ENCODE data around the gene FDX1. TPM values are rescaled to one million over a fixed set of nuclear protein-coding genes. Genes with fewer than 3 reads are reported as not detected.

FDX1 gene
- total RNA-seq, 1 experiment from 2014 or later, result 30.4 TPM

GRCh38 chr11:110434952-110435779 is 5.4 kb downstream of the FDX1 start:
- Histone ChIP-seq H3K4me2 (ENCODE audit: low read depth, low read length, poor library complexity, severe bottlenecking) (no peak overlapping the region), H2AFZ (ENCODE audit: low read length) (no peak overlapping the region), H3K36me3 (ENCODE audit: insufficient read depth, low read length) (peaks cover 14% of the 10 kb centered on the region; the same call in 1 of the 2 replicates), H3K27me3 (ENCODE audit: low read length) (no peaks in the 10 kb centered on the region), H3K4me1 (ENCODE audit: low read length) (peaks cover 27% of the 10 kb centered on the region), H3K9me3 (ENCODE audit: low read length) (no peaks in the 10 kb centered on the region), H3K9me2 (replicated peaks; ENCODE audit: insufficient read depth, low read length) (no peaks in the 10 kb centered on the region), H4K20me1 (ENCODE audit: insufficient read depth, low read depth, low read length) (peaks cover 35% of the 10 kb centered on the region), H3K9ac (ENCODE audit: low read length) (no peak overlapping the region), H3K79me2 (ENCODE audit: low read length) (peaks cover 92% of the 10 kb centered on the region), H3K4me3 (ENCODE audit: low read length) (no peak overlapping the region), H3K27ac (ENCODE audit: low read length) (no peak overlapping the region)
- DNase-seq, result peak; percentile 79

- peaks cover 14% of the 10 kb centered on the region; the same call in 1 of the 2 replicates for H3K36me3 ChIP-seq (ENCODE audit: insufficient read depth, low read length)
- H3K79me2 ChIP-seq (ENCODE audit: low read length), result peaks cover 93% of the 10 kb centered on the region
- H3K27me3 ChIP-seq (ENCODE audit: low read length), result no peaks in the 10 kb centered on the region
- no peaks in the 10 kb centered on the region for H3K9me2 ChIP-seq (replicated peaks; ENCODE audit: insufficient read depth, low read length)
- H4K20me1 ChIP-seq (ENCODE audit: insufficient read depth, low read depth, low read length), result peaks cover 31% of the 10 kb centered on the region
- no peak for DNase-seq
- no peak overlapping the region for H2AFZ ChIP-seq (ENCODE audit: low read length)
- peaks cover 25% of the 10 kb centered on the region for H3K4me1 ChIP-seq (ENCODE audit: low read length)
- H3K9me3 ChIP-seq (ENCODE audit: low read length), result no peaks in the 10 kb centered on the region
- H3K4me2 ChIP-seq (ENCODE audit: low read depth, low read length, poor library complexity, severe bottlenecking), result no peak overlapping the region
- no peak overlapping the region for H3K9ac ChIP-seq (ENCODE audit: low read length)
- no peak overlapping the region for H3K27ac ChIP-seq (ENCODE audit: low read length)
- no peak overlapping the region for H3K4me3 ChIP-seq (ENCODE audit: low read length)
Observed at GRCh38 chr11:110435780-110436717, 6.3 kb downstream of the FDX1 start.

GRCh38 chr11:110438017-110438416 is 8.3 kb downstream of the FDX1 start:
- DNase-seq, result no peak

GRCh38 chr11:110445437-110445836 is 15.7 kb downstream of the FDX1 start:
- Histone ChIP-seq H3K4me3 (ENCODE audit: low read length) (no peak overlapping the region), H2AFZ (ENCODE audit: low read length) (no peak overlapping the region), H3K27me3 (ENCODE audit: low read length) (no peaks in the 10 kb centered on the region), H3K36me3 (ENCODE audit: insufficient read depth, low read length) (peaks cover 4% of the 10 kb centered on the region; the same call in 1 of the 2 replicates), H3K9ac (ENCODE audit: low read length) (no peak overlapping the region), H3K4me2 (ENCODE audit: low read depth, low read length, poor library complexity, severe bottlenecking) (no peak overlapping the region), H3K9me3 (ENCODE audit: low read length) (no peaks in the 10 kb centered on the region), H3K79me2 (ENCODE audit: low read length) (peaks cover 70% of the 10 kb centered on the region), H3K9me2 (replicated peaks; ENCODE audit: insufficient read depth, low read length) (no peaks in the 10 kb centered on the region), H3K4me1 (ENCODE audit: low read length) (no peaks in the 10 kb centered on the region), H4K20me1 (ENCODE audit: insufficient read depth, low read depth, low read length) (no peaks in the 10 kb centered on the region), H3K27ac (ENCODE audit: low read length) (no peak overlapping the region)
- DNase-seq, result no peak

More at GRCh38 chr11:110438017-110438416, 8.3 kb downstream of the FDX1 start:
- no peak overlapping the region for H3K4me3 ChIP-seq (ENCODE audit: low read length)
- H3K9me3 ChIP-seq (ENCODE audit: low read length), result no peaks in the 10 kb centered on the region
- no peaks in the 10 kb centered on the region for H3K27me3 ChIP-seq (ENCODE audit: low read length)
- H4K20me1 ChIP-seq (ENCODE audit: insufficient read depth, low read depth, low read length), result peaks cover 15% of the 10 kb centered on the region
- no peak overlapping the region for H2AFZ ChIP-seq (ENCODE audit: low read length)
- no peak overlapping the region for H3K27ac ChIP-seq (ENCODE audit: low read length)
- no peak overlapping the region for H3K9ac ChIP-seq (ENCODE audit: low read length)
- peaks cover 7% of the 10 kb centered on the region for H3K4me1 ChIP-seq (ENCODE audit: low read length)
- H3K9me2 ChIP-seq (replicated peaks; ENCODE audit: insufficient read depth, low read length), result no peaks in the 10 kb centered on the region
- peaks cover 88% of the 10 kb centered on the region for H3K79me2 ChIP-seq (ENCODE audit: low read length)
- peaks cover 14% of the 10 kb centered on the region; the same call in 1 of the 2 replicates for H3K36me3 ChIP-seq (ENCODE audit: insufficient read depth, low read length)
- no peak overlapping the region for H3K4me2 ChIP-seq (ENCODE audit: low read depth, low read length, poor library complexity, severe bottlenecking)

DNA sequence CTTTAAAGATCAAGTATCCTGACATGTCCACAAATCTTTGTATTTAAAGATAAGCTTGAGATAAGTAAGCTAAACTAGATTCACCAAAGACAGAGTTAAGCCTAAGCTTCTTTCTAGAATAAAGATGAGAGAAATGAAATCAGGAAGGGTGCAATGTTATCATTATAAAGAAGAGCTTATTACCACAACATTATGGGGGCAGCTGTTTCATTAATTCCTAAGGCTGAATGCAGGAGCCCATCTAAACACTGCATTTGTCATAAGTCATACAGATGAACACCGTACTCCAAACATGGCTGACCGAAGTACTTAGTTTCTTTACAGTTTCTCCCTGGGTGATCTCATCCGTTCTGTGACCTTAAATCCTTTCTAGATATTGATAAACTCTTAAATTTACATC is 16.3 kb downstream of the FDX1 start:
- no peaks in the 10 kb centered on the region for H3K27me3 ChIP-seq (ENCODE audit: low read length)
- H3K4me3 ChIP-seq (ENCODE audit: low read length), result no peak overlapping the region
- no peak for DNase-seq
- H3K4me1 ChIP-seq (ENCODE audit: low read length), result no peaks in the 10 kb centered on the region
- H4K20me1 ChIP-seq (ENCODE audit: insufficient read depth, low read depth, low read length), result no peaks in the 10 kb centered on the region
- H3K36me3 ChIP-seq (ENCODE audit: insufficient read depth, low read length), result peaks cover 4% of the 10 kb centered on the region; the same call in 1 of the 2 replicates
- H3K9me3 ChIP-seq (ENCODE audit: low read length), result no peaks in the 10 kb centered on the region
- H3K27ac ChIP-seq (ENCODE audit: low read length), result no peak overlapping the region
- H3K9ac ChIP-seq (ENCODE audit: low read length), result no peak overlapping the region
- H2AFZ ChIP-seq (ENCODE audit: low read length), result no peak overlapping the region
- H3K9me2 ChIP-seq (replicated peaks; ENCODE audit: insufficient read depth, low read length), result no peaks in the 10 kb centered on the region
- H3K4me2 ChIP-seq (ENCODE audit: low read depth, low read length, poor library complexity, severe bottlenecking), result no peak overlapping the region
- H3K79me2 ChIP-seq (ENCODE audit: low read length), result peaks cover 68% of the 10 kb centered on the region

DNA sequence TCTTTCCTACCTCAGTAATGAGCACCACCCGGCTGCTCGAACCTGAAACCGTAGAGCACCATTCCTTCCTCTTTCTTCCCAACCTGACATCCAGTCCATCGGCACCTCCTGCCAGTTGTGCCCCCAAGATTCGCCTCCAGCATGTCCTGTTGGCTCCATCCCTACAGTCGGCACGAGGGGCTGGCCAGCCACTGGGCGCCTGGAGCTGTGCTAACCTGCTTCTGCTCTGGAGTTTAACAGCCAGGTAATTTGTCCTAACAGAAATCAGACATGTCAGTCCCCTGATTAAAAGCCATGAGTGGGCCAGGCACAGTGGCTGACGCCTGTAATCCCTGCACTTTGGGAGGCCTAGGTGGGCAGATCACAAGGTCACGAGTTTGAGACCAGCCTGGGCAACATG is 16.8 kb downstream of the FDX1 start:
- H3K4me2 ChIP-seq (ENCODE audit: low read depth, low read length, poor library complexity, severe bottlenecking), result no peak overlapping the region
- no peaks in the 10 kb centered on the region for H4K20me1 ChIP-seq (ENCODE audit: insufficient read depth, low read depth, low read length)
- no peak for DNase-seq
- no peaks in the 10 kb centered on the region for H3K9me2 ChIP-seq (replicated peaks; ENCODE audit: insufficient read depth, low read length)
- peaks cover 4% of the 10 kb centered on the region; the same call in 1 of the 2 replicates for H3K36me3 ChIP-seq (ENCODE audit: insufficient read depth, low read length)
- peaks cover 65% of the 10 kb centered on the region for H3K79me2 ChIP-seq (ENCODE audit: low read length)
- no peak overlapping the region for H2AFZ ChIP-seq (ENCODE audit: low read length)
- no peaks in the 10 kb centered on the region for H3K4me1 ChIP-seq (ENCODE audit: low read length)
- no peak overlapping the region for H3K27ac ChIP-seq (ENCODE audit: low read length)
- no peaks in the 10 kb centered on the region for H3K27me3 ChIP-seq (ENCODE audit: low read length)
- no peak overlapping the region for H3K9ac ChIP-seq (ENCODE audit: low read length)
- no peak overlapping the region for H3K4me3 ChIP-seq (ENCODE audit: low read length)
- H3K9me3 ChIP-seq (ENCODE audit: low read length), result no peaks in the 10 kb centered on the region

DNA sequence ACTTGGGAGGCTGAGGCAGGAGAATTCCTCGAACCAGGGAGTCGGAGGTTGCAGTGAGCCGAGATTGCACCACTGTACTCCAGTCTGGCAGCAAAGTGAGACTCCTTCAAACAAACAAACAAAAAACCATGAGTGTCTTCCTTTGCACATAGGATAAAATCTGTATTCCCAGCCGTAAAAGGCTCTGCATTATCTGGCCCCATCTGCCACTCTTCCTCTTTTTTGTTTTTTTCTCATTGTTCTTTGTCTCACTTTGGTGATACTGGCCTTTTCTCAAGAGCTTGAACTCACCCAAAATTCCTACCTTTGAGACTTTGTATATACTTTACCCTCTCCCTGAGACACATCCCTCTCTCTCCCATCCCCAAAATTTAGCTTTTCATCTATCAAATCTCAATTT is 17.6 kb downstream of the FDX1 start:
- Histone ChIP-seq H3K79me2 (ENCODE audit: low read length) (peaks cover 65% of the 10 kb centered on the region), H3K36me3 (ENCODE audit: insufficient read depth, low read length) (peaks cover 5% of the 10 kb centered on the region; the same call in 1 of the 2 replicates)

More for the DNA sequence above, 17.6 kb downstream of the FDX1 start:
- H3K4me2 ChIP-seq (ENCODE audit: low read depth, low read length, poor library complexity, severe bottlenecking), result no peak overlapping the region
- no peaks in the 10 kb centered on the region for H4K20me1 ChIP-seq (ENCODE audit: insufficient read depth, low read depth, low read length)
- no peaks in the 10 kb centered on the region for H3K27me3 ChIP-seq (ENCODE audit: low read length)
- H2AFZ ChIP-seq (ENCODE audit: low read length), result no peak overlapping the region
- H3K9ac ChIP-seq (ENCODE audit: low read length), result no peak overlapping the region
- DNase-seq, result no peak
- H3K4me3 ChIP-seq (ENCODE audit: low read length), result no peak overlapping the region
- no peak overlapping the region for H3K27ac ChIP-seq (ENCODE audit: low read length)
- H3K9me3 ChIP-seq (ENCODE audit: low read length), result no peaks in the 10 kb centered on the region
- H3K9me2 ChIP-seq (replicated peaks; ENCODE audit: insufficient read depth, low read length), result no peaks in the 10 kb centered on the region
- H3K4me1 ChIP-seq (ENCODE audit: low read length), result no peaks in the 10 kb centered on the region

All from Karpas-422 (cell line).